HCT116 (cell line): ENCODE data around the gene GOLGA6A. TPM values are rescaled to one million over a fixed set of nuclear protein-coding genes. Genes with fewer than 3 reads are reported as not detected.

Experiments used
- ATAC-seq: fragments of 200-7000 bp; cut with Tn5 transposase; 2 replicates; pipeline ENCODE4 v1.9.1; 2020; ENCODE audit warnings: mild to moderate bottlenecking, moderate library complexity
- BruUV-seq: library from RNA; stranded (reverse); fragments of 400-500 nt; replicated peaks from 2 replicates; lab custom pipeline; 2021; lab: Mats Ljungman, UMichigan
- CTCF ChIA-PET: fragments of 300-600 bp; sonication (Branson Sonifier 250); formaldehyde crosslinking; loops from one replicate; lab custom pipeline; 2021; ENCODE audit warnings: antibody characterized with exemption; lab: Charles Lee
- POLR2A ChIA-PET: fragments of 300-600, 350-600 bp; sonication (Branson Sonifier 250); formaldehyde crosslinking; loops from one replicate; lab custom pipeline; 2021; ENCODE audit warnings: antibody characterized with exemption; lab: Charles Lee
- RAD21 ChIA-PET, 2 experiments: fragments of 300-600 bp; sonication (Branson Sonifier 250); formaldehyde crosslinking; loops; one replicate each; lab custom pipeline; 2023; ENCODE audit warnings: low total read pairs in 2 of 2; ENCODE audit not compliant: uncharacterized antibody in 2 of 2, unreplicated experiment in 2 of 2, low non-redundant PET in 1 of 2; lab: Charles Lee
- DNase-seq: peaks from one replicate; pipeline ENCODE4 v3.0.0-alpha.2; 2010; ENCODE audit warnings: low read depth, low spot score
- H2AFZ ChIP-seq: fragments of 200-600 bp; shearing (Covaris generic), sonication (generic); 2 replicates; pipeline ENCODE4 v1.6.1; 2017; ENCODE audit warnings: low read depth, mixed run types, mixed read lengths, antibody characterized with exemption, low read length; ENCODE audit not compliant: poor library complexity, severe bottlenecking
- H3K27ac ChIP-seq: 2 replicates; pipeline ENCODE4 v1.5.1; 2012; ENCODE audit warnings: low read depth, low read length
- H3K27me3 ChIP-seq: fragments of 200-600 bp; sonication (generic); 2 replicates; pipeline ENCODE4 v1.6.1; 2016; ENCODE audit warnings: mixed run types, low read length, mixed read lengths; ENCODE audit not compliant: insufficient read depth
- H3K36me3 ChIP-seq, 2 experiments: fragments of 200-500 bp in 1 of 2; fragments of 200-600 bp in 1 of 2; sonication (Bioruptor generic) in 1 of 2; sonication (generic) in 1 of 2; 2 replicates each; pipeline versions ENCODE4 v1.5.1 to v1.6.1; 2014 to 2016; ENCODE audit warnings: low read length in 2 of 2, inconsistent platforms in 1 of 2, mixed read lengths in 1 of 2, mixed run types in 1 of 2; ENCODE audit not compliant: insufficient read depth in 2 of 2, control insufficient read depth in 1 of 2
- H3K4me1 ChIP-seq, 2 experiments: fragments of 200-600 bp in 1 of 2; sonication (generic) in 1 of 2; 2 replicates each; pipeline versions ENCODE4 v1.5.1 to v1.6.1; 2012 to 2017; ENCODE audit warnings: low read length in 2 of 2, inconsistent platforms in 1 of 2, mild to moderate bottlenecking in 1 of 2, mixed read lengths in 1 of 2, mixed run types in 1 of 2, moderate library complexity in 1 of 2; ENCODE audit not compliant: insufficient read depth in 2 of 2, control insufficient read depth in 1 of 2
- H3K4me2 ChIP-seq: fragments of 200-600 bp; sonication (generic); 2 replicates; pipeline ENCODE4 v1.6.1; 2017; ENCODE audit warnings: mixed run types, low read length, mixed read lengths
- H3K4me3 ChIP-seq, 2 experiments: fragments of 200-600 bp in 1 of 2; sonication (generic) in 1 of 2; replicated peaks in 1 of 2; 2 replicates each; pipeline ENCODE4 v1.5.1; 2011 to 2016; ENCODE audit warnings: low read length in 2 of 2, control low read depth in 1 of 2, low read depth in 1 of 2, mild to moderate bottlenecking in 1 of 2, mixed read lengths in 1 of 2, mixed run types in 1 of 2
- H3K79me2 ChIP-seq: fragments of 200-600 bp; sonication (generic); 2 replicates; pipeline ENCODE4 v1.6.1; 2017; ENCODE audit warnings: mild to moderate bottlenecking, mixed run types, low read length, moderate library complexity, mixed read lengths; ENCODE audit not compliant: insufficient read depth
- H3K9ac ChIP-seq: fragments of 200-600 bp; sonication (generic); 2 replicates; pipeline ENCODE4 v1.6.1; 2016; ENCODE audit warnings: low read length, mixed read lengths
- H3K9me2 ChIP-seq: fragments of 200-600 bp; sonication (generic), shearing (Covaris generic); 2 replicates; pipeline ENCODE4 v1.6.1; 2017; ENCODE audit warnings: mixed run types, mild to moderate bottlenecking, moderate library complexity; ENCODE audit not compliant: insufficient read depth
- H3K9me3 ChIP-seq, 2 experiments: fragments of 200-500 bp in 1 of 2; fragments of 200-600 bp in 1 of 2; sonication (Bioruptor generic) in 1 of 2; sonication (generic) in 1 of 2; 2 replicates each; pipeline ENCODE4 v1.6.1; 2014 to 2017; ENCODE audit warnings: low read length in 2 of 2, mixed read lengths in 2 of 2, inconsistent platforms in 1 of 2, low read depth in 1 of 2, mild to moderate bottlenecking in 1 of 2, mixed run types in 1 of 2, moderate library complexity in 1 of 2; ENCODE audit not compliant: control insufficient read depth in 1 of 2, insufficient read depth in 1 of 2
- H4K20me1 ChIP-seq: fragments of 200-600 bp; sonication (generic), shearing (Covaris generic); 2 replicates; pipeline ENCODE4 v1.6.1; 2017; ENCODE audit warnings: mixed run types, mild to moderate bottlenecking, moderate library complexity; ENCODE audit not compliant: insufficient read depth
- ATF3 ChIP-seq: IDR thresholded peaks from 2 replicates; pipeline ENCODE4 v1.6.1; 2012
- CEBPB ChIP-seq: IDR thresholded peaks from 2 replicates; pipeline ENCODE4 v1.6.1; 2012; ENCODE audit warnings: low read depth
- CTCF ChIP-seq, 3 experiments: fragments of 200-600 bp in 1 of 3; sonication (generic) in 1 of 3; IDR thresholded peaks in 2 of 3; conservative IDR thresholded peaks in 1 of 3; 2 replicates each; pipeline ENCODE4 v1.5.1; 2012 to 2017; ENCODE audit warnings: low read depth in 2 of 3, low read length in 2 of 3, antibody characterized with exemption in 1 of 3, borderline replicate concordance in 1 of 3, control low read depth in 1 of 3, mild to moderate bottlenecking in 1 of 3, mixed read lengths in 1 of 3, mixed run types in 1 of 3, moderate library complexity in 1 of 3; ENCODE audit not compliant: insufficient read depth in 1 of 3
- EGR1 ChIP-seq: IDR thresholded peaks from 2 replicates; pipeline ENCODE4 v1.6.1; 2012; ENCODE audit warnings: low read depth
- EZH2 ChIP-seq: fragments of 200-600 bp; sonication (generic); IDR thresholded peaks from 2 replicates; pipeline ENCODE4 v1.6.1; 2017; ENCODE audit warnings: antibody characterized with exemption, mixed run types
- FOSL1 ChIP-seq: IDR thresholded peaks from 2 replicates; pipeline ENCODE4 v1.6.1; 2012; ENCODE audit warnings: low read depth
- JUND ChIP-seq: IDR thresholded peaks from 2 replicates; pipeline ENCODE4 v1.6.1; 2012
- MAX ChIP-seq: IDR thresholded peaks from 2 replicates; pipeline ENCODE4 v1.6.1; 2012
- POLR2AphosphoS5 ChIP-seq: IDR thresholded peaks from 2 replicates; pipeline ENCODE4 v1.6.1; 2011; ENCODE audit warnings: mild to moderate bottlenecking, low read depth, low read length, moderate library complexity
- RAD21 ChIP-seq: IDR thresholded peaks from 2 replicates; pipeline ENCODE4 v1.6.1; 2012; ENCODE audit warnings: low read depth, mild to moderate bottlenecking
- REST ChIP-seq: IDR thresholded peaks from 2 replicates; pipeline ENCODE4 v1.6.1; 2012; ENCODE audit warnings: low read depth
- SIN3A ChIP-seq: IDR thresholded peaks from 2 replicates; pipeline ENCODE4 v1.6.1; 2012; ENCODE audit warnings: low read depth
- SP1 ChIP-seq: IDR thresholded peaks from 2 replicates; pipeline ENCODE4 v1.6.1; 2012; ENCODE audit warnings: low read depth
- SRF ChIP-seq: IDR thresholded peaks from 2 replicates; pipeline ENCODE4 v1.6.1; 2012; ENCODE audit warnings: low read depth
- ZBTB33 ChIP-seq: IDR thresholded peaks from 2 replicates; pipeline ENCODE4 v1.6.1; 2011; ENCODE audit warnings: mild to moderate bottlenecking, low read length, moderate library complexity; ENCODE audit not compliant: insufficient replicate concordance; ENCODE audit errors: extremely low read depth
- intact Hi-C: fragments of 100-400 bp; cut with micrococcal nuclease; formaldehyde crosslinking; loops from 2 replicates; pipeline ENCODE4 v1.10.0; 2022
- total RNA-seq: library from RNA; stranded (reverse); gene quantifications from one replicate; pipeline ENCODE4 v1.2.1, GENCODE V29; 2021; ENCODE audit not compliant: unreplicated experiment

GOLGA6A gene
- total RNA-seq, 1 experiment from 2014 or later, result 0.39 TPM

GRCh38 chr15:74122403-74123130, 40.2 kb upstream of the GOLGA6A start:
- POLR2A ChIA-PET, result no interaction called here
- H3K9me2 ChIP-seq, result no peaks in the 10 kb centered on the region
- no peaks in the 10 kb centered on the region for H3K9me3 ChIP-seq
- BruUV-seq, result no TSS peak
- H2AFZ ChIP-seq, result no peak overlapping the region
- no peak overlapping the region for H3K4me3 ChIP-seq
- H3K27ac ChIP-seq, result no peak overlapping the region
- intact Hi-C loops, result no loop called here
- H4K20me1 ChIP-seq, result no peaks in the 10 kb centered on the region
- no peaks in the 10 kb centered on the region; the same call in 1 of the 2 replicates for H3K27me3 ChIP-seq
- RAD21 ChIA-PET, result no interaction called here
- H3K79me2 ChIP-seq, result no peaks in the 10 kb centered on the region
- no peaks in the 10 kb centered on the region for H3K36me3 ChIP-seq
- ATAC-seq, result no peak
- CTCF ChIA-PET, result interaction anchor here (2.3 kb wide), 1 partner anchor 185 kb away, joined by 10 read pairs; no protein-coding TSS in a partner anchor
- peaks cover 0 to 4% of the 10 kb centered on the region in 2 experiments; a peak in 2 of 4 replicates for H3K4me1 ChIP-seq
- DNase-seq, result no peak
- no peak overlapping the region for H3K4me2 ChIP-seq
- no peak overlapping the region for H3K9ac ChIP-seq
- no peak for TF ChIP-seq MAX
- TF ChIP-seq CTCF (IDR thresholded peaks at IDR 0.05 in 2 of 3, conservative IDR thresholded peaks at IDR 0.05 in 1 of 3; ENCODE audit: borderline replicate concordance in 1 of 3, insufficient read depth in 1 of 3, low read depth in 2 of 3, low read length in 2 of 3), result no peak
- TF ChIP-seq ATF3, result no peak
- no peak for TF ChIP-seq EGR1
- TF ChIP-seq POLR2AphosphoS5, result no peak
- no peak for TF ChIP-seq FOSL1
- no peak for TF ChIP-seq JUND
- TF ChIP-seq ZBTB33, result no peak
- TF ChIP-seq RAD21, result no peak
- no peak for TF ChIP-seq SIN3A
- TF ChIP-seq SRF, result no peak
- TF ChIP-seq SP1, result no peak
- TF ChIP-seq EZH2, result no peak
- no peak for TF ChIP-seq CEBPB
- no peak for TF ChIP-seq REST
